GM10847 (cell line): ENCODE data around the gene AMMECR1L.
"Not testable (repeated sequence)": the region's sequence is repeated elsewhere in the genome, so short reads cannot be mapped to it uniquely, and the experiment has no call there.

Experiments used
- POLR2A ChIP-seq: IDR thresholded peaks from 2 replicates; pipeline ENCODE4 v1.6.1; 2011; ENCODE audit not compliant: insufficient read length; ENCODE audit errors: extremely low read depth

Gene AMMECR1L

DNA sequence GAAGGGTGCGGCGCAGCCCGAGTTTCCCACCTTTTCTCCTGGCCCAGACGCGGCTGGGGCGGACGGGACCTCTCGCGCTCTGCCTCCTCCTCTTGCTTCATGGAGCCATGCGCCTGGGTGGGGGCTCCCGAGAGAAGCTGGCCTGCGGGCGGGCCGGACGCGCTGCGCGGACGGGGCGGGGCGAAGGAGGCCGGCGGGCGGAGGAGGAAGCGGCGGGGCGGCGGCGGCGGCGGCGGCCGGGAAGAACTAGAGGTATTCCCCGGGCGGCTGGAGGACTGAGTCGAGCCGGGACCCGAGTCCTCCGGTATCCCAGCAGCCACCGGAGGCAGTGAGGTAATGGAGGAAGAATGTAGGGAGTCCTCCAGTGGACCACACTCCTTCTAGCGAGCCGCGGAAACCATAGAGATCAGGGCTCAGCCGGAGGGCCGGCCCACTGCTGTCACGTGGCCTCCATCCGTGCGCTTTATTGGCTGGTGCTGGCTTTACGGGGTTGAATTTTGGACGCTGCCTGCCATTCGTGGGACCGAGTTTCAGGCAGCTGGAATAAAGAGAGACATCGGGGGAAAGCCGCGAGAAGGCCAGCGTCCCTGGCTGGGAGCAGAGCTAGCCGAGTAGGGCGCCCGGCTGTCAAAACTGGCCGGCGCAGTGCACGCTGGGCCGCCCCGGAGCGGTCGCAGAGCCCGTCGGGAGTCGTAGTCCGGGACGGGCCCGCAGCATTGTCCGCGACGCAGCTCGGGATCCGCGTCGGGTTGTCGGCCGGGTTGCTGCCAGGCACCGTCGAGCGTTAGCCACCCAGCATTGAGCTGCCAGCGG, at the start of gene AMMECR1L:
Gene AMMECR1L, minus strand, starts transcription at position 177 of the 813 bp plus-strand sequence. CDS start 11,722 bp downstream, outside the sequence.
- TF ChIP-seq POLR2A = not testable (repeated sequence)

DNA sequence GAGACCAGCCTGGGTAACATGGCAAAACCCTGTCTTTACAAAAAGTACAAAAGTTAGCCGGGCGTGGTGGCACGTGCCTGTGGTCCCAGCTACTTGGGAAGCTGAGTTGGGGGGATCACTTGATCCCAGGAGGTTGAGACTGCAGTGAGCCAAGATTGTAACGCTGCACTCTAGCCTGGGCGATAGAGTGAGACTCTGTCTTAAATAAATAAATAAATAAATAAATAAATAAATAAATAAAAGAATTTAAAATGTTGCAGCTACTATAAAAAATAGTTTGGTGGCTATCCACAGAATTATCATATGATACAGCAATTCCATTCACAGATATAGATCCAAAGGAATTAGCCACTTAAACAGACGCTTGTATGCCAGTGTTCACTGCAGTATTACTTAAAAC, 49.6 kb upstream of the AMMECR1L start:
- TF ChIP-seq POLR2A = no peak

DNA sequence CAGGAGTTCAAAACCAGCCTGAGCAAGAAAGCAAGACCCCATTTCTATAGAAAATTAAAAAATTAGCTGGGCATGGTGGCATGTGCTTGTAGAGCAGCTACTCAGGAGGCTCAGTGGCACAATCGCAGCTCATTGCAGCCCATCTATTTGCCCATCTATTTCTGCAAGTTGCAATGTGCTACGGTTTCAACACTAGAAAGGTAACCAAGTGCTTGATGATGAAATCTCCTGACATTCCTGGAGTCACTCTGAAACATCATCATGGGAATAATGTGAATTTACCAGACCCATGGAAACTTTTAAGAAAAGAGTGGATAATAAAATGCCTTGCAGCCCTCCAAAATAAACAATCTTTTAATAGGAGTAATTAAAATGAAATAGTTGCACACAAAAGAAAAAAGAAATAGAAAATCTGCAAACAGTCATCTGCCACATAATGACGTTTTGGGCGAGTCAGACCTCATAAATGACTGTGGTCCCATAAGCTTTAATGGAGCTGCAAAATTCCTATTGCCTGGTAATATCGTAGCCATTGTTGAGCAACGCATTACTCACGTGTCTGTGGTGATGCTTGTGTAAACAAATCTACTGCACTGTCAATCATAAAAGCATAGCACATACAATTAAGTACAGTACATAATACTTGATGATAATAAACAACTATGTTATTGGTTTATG, 46.6 kb upstream of the AMMECR1L start:
- TF ChIP-seq POLR2A = no peak

DNA sequence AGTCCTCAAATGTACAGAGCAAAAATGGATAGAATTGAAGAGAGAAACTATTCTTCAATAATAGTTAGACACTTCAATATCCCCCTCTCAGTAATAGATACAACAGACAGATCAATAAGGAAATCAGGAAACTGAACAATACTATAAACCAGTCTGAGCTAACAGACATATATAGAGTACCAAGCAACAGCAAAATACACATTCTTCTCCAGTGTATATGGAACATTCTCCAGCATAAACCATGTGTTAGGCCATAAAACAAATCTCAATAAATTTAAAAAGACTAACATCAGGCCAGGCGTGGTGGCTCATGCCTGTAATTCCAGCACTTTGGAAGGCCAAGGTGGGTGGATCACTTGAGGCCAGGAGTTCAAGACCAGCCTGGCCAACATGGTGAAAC, 43.7 kb upstream of the AMMECR1L start:
- TF ChIP-seq POLR2A = no peak

DNA sequence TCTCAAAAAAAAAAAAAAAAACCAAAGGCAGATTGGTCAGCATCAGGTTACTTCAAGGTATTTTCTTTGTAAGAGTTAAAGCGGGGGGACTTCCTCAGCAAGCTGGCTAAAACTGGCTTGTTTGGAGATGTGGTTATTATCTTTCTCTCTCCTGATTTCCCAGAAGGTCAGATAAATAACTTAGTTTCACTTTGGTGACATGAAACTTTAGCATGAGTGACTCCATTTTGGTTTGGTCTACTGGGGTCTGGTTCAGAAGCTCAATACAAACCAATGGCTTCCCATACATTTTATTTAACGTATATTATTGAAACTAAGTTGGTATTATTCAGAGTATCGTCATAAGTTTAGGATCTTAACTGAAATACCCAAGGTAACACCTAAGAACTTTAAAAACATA, 41.6 kb upstream of the AMMECR1L start:
- no peak for TF ChIP-seq POLR2A

DNA sequence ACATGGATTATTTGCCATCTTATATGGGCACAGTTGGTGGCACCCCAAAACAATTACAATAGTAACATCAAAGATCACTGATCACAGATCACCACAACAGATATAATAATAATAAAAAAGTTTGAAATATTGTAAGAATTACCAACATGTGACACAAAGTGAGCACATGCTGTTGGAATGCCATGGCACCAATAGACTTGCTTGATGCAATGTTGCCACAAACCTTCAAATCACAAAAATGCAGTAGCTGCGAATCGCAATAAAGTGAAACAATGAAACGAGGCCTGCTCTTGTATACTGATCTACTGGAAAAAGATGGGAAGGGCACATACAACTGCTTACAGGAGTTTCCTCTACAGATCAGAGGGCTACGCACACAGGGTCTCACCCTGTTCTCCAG, 32.2 kb upstream of the AMMECR1L start:
- no peak for TF ChIP-seq POLR2A

DNA sequence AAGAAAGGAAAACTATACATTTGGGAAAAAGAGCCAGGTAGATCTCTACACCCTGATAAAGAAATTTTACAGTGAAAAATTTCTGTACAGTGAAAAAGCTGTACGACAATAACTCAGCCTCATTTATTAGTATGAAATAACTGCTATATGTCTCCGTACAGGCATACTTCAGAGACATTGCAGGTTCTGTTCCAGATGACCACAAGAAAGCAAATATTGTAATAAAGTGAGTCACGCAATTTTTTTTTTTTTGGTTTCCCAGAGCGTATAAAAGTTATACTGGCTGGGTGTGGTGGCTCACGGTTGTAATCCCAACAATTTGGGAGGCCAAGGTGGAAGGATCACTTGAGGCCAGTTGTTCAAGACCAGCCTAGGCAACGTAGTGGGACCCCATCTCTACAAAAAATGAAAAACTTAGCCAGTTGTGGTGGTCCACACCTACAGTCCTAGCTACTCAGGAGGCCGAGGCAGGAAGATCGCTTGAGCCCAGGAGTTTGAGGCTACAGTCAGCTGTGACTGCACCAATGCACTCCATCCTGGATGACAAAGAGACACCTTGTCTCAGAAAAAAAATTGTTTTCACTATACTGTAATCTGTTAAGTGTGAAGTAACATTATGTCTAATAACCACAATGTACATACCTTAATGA, 28.2 kb upstream of the AMMECR1L start:
- TF ChIP-seq POLR2A = no peak

DNA sequence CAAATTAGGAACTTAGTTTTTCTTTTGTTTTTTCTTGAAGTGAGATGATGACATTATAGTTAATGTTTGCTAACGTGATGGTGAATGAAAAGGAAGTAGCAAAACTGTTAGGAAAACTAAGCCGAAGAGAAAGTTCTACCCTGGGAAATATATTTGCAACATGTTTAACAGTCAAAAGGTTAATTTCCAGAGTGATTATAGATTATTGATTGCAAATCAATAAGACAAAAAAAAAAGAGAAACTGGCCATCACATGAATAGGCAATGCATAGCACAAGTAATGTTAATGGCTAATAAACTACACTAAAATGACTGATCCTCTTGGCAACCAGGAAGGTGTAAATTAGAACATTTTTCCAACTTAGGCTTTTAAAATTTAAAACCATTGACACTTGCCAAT, 26.0 kb upstream of the AMMECR1L start:
- no peak for TF ChIP-seq POLR2A

DNA sequence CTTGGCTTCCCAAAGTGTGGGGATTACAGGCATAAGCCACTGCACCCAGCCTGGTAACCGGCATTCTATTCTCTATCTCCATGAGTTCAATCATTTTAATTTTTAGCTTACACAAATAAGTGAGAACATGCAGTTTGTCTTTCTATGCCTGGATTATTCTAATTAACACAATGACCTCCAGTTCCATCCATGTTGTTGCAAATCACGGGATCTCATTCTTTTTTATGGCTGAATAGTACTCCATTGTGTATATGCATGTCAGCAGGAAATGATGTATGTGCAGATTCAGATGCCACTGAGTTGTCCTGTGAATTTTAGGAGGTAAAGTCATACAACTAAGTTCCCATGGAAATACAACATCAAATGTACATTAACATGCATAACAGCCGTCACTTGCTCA, 24.7 kb upstream of the AMMECR1L start:
- TF ChIP-seq POLR2A = no peak

DNA sequence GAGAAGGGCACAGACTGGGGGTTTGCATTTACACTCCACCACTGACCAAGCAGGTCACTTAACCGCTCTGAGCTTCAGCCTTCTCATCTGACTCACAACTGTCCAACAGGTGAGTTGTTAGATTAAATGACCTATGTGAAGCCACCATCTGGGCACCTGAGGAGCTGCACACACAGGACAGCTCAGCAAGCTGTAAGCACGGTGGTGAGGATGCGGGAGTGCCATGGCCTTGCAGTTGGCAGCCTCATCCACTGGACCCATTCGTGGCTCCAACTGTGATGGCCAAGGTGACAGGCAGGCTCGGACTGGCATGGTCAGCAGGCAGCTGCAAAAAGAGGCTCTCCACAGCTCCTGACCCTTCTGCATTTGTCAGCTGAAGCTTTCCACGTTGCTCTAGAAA, 23.3 kb upstream of the AMMECR1L start:
- no peak for TF ChIP-seq POLR2A

DNA sequence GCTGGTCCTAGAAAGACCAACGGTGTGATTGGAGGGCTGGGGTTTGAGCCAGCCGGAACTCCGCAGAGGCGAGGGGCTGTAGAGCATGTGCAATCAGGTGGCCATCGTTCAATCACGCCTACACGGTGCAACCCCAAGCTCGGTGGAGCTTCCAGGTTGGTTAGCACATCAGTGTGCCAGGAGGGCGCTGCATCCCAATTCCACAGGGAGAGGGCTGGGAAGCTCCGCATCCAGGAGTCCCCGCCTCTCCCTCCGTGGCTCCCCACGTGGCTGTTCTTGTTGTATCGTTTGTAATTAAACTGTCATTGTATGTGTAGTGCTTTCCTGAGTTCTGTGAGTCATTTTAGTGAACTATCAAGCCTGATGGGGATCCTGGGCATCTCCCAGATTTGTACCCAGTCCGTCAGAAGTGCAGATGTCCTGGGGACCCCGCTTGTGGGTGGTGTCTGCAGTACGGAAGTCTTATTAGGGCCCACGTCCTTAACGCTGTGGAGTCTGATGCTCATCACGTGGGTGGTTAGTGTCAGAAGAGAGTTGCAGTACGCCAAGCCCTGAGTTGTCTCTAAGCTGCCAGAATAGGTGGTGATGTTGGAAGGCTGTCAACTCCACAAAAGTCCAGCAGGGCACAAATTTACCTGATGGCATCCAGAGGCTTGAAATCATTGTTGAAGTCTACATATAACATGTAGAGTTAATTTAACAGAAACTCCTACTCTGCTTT, 20.6 kb upstream of the AMMECR1L start:
- no peak for TF ChIP-seq POLR2A

DNA sequence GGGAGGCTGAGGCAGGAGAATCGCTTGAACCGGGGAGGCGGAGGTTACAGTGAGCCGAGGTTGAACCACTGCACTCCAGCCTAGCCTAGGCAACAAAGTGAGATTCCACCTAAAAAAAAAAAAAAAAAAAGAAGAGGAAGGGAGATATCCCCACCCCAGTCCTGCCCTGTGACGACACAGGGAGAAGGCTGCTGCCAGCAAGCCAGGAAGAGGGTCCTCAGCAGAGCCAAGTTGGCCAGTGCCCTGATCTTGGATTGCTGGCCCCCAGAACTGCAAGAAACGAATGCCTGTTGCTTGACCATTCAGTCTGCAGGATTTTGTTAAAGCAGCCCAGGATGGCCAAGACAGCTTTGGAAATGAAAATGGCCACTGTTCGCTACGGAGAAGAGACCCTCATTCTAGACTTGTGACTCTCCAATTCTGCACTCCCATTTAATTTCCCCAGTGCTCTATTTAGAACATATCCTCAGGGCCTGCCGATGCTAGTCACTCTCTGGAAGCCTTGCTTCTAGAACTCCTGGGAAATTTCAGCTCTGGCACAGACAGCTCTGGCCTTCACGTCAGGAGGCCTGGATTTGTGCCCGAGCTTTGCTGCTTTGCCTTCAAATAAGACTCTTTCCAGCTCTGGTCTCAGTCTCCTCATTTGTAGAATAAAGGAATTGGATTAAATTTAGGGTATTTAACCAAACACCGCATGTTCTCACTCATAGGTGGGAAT, 15.7 kb upstream of the AMMECR1L start:
- TF ChIP-seq POLR2A = no peak

DNA sequence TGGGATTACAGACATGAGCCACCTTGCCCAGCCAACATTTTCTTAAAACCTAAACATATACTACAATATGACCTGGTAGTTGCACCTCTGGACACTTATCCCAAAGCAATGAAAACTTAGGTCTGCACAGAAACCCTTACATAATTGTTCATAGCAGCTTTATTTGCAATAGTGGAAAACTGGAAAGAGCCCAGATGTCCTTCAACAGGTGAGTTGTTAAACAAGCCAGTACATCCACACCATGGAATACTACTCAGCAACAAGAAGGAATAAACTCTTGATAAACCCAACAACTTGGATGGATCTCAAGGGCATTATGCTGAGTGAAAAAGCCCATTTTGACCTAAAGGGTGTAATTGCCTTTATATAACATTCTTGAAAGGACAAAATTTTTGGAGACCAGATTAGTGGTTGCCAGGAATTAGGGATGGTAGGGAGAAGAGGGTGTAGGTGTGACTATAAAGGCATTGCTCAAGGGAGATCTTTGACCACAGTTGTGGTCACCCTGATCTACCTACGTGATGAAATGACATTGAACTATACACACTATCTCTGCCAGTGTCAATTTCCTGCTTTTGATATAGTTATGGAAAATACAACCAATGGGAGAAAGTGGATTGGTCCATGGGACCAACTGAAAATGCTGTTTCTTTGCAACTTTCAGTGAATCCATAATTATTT, 11.9 kb upstream of the AMMECR1L start:
- TF ChIP-seq POLR2A = no peak

DNA sequence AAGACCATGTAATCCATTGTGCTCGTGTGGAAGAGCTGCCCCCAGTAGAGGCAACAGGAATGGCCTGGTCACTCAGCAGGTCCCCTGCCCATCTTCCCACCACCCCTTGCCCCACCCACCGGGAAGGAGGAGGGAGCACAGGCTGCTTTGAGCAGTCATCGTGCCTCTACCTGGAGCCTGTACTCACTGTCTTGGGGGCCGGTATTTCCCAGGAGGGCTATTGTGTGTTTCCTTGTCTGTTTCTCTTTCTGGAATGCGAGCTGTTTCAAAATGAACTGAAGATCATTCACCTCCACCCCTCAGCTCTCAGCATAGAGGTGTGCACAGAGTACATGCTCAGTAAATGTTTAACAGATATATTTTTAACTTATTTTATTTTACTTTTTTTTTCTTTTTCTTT, 7.7 kb upstream of the AMMECR1L start:
- TF ChIP-seq POLR2A = no peak
